Subcutaneous adipose tissue (tissue), 4 donors: ENCODE data around the gene SNAI1. TPM values are rescaled to one million over a fixed set of nuclear protein-coding genes. Genes with fewer than 3 reads are reported as not detected.

ENCODE experiments used
- CTCF ChIP-seq: fragments of 450-650 bp; IDR thresholded peaks from one replicate; pipeline ENCODE4 v1.5.1; 2016; ENCODE audit warnings: low read depth, mild to moderate bottlenecking, control low read depth, antibody characterized with exemption, moderate library complexity
- total RNA-seq, 4 donors: library from RNA; depleted of rRNA; stranded (reverse); fragments of >200 nt; gene quantifications; one replicate each; pipeline ENCODE4 v1.1.0, GENCODE V29; 2016

Gene SNAI1
- 1 to 10 TPM; 1.2 to 5.5 (median 4.2) TPM for total RNA-seq

GRCh38 chr20:49982346-49983122 lies at the start of gene SNAI1:
SNAI1 (plus strand) TSS chr20:49982980; CDS start chr20:49983060, 80 bp downstream.
- no peak for TF ChIP-seq CTCF

GRCh38 chr20:49935746-49936152 lies 47.0 kb upstream of the SNAI1 start:
- no peak for TF ChIP-seq CTCF

GRCh38 chr20:49936153-49937026 lies 46.4 kb upstream of the SNAI1 start, which contains the start of gene RNF114:
RNF114 (plus strand) TSS chr20:49936397; CDS start chr20:49936413, 16 bp downstream.
- no peak for TF ChIP-seq CTCF

GRCh38 chr20:49937027-49937929 lies 45.5 kb upstream of the SNAI1 start:
- TF ChIP-seq CTCF = no peak

- TF ChIP-seq CTCF = no peak
Measured at GRCh38 chr20:49938173-49939163, 44.3 kb upstream of the SNAI1 start.

GRCh38 chr20:49941456-49941855 lies 41.3 kb upstream of the SNAI1 start:
- no peak for TF ChIP-seq CTCF
